Measurements from ENCODE around the gene PHACTR1. TPM values are rescaled to one million over a fixed set of nuclear protein-coding genes. Genes with fewer than 3 reads are reported as not detected.

PHACTR1 gene
- total RNA-seq, 2 experiments from 2014 or later, result 0.79 to 1.5 TPM

GRCh38 chr6:13272131-13273046, 555.8 kb downstream of the PHACTR1 start:
- DNase-seq (no peak), ATAC-seq (ENCODE audit: low read depth) (no peak)
- Mint-ChIP-seq H3K27me3 (peaks cover 2% of the 10 kb centered on the region), H3K4me3 (no peak overlapping the region), H3K27ac (no peak overlapping the region), H3K9me3 (no peaks in the 10 kb centered on the region), H3K4me1 (peaks cover 12% of the 10 kb centered on the region), H3K36me3 (peaks cover 6% of the 10 kb centered on the region)
- POLR2A ChIA-PET, result no interaction called here

- H3K27ac Mint-ChIP-seq, result no peak overlapping the region
- ATAC-seq (ENCODE audit: low read depth), result no peak
- POLR2A ChIA-PET, result no interaction called here
- H3K4me1 Mint-ChIP-seq, result peaks cover 12% of the 10 kb centered on the region
- H3K27me3 Mint-ChIP-seq, result peaks cover 2% of the 10 kb centered on the region
- peaks cover 6% of the 10 kb centered on the region for H3K36me3 Mint-ChIP-seq
- no peaks in the 10 kb centered on the region for H3K9me3 Mint-ChIP-seq
- no peak for DNase-seq
- no peak overlapping the region for H3K4me3 Mint-ChIP-seq
Observed at GRCh38 chr6:13273202-13273930, 556.8 kb downstream of the PHACTR1 start.

DNA sequence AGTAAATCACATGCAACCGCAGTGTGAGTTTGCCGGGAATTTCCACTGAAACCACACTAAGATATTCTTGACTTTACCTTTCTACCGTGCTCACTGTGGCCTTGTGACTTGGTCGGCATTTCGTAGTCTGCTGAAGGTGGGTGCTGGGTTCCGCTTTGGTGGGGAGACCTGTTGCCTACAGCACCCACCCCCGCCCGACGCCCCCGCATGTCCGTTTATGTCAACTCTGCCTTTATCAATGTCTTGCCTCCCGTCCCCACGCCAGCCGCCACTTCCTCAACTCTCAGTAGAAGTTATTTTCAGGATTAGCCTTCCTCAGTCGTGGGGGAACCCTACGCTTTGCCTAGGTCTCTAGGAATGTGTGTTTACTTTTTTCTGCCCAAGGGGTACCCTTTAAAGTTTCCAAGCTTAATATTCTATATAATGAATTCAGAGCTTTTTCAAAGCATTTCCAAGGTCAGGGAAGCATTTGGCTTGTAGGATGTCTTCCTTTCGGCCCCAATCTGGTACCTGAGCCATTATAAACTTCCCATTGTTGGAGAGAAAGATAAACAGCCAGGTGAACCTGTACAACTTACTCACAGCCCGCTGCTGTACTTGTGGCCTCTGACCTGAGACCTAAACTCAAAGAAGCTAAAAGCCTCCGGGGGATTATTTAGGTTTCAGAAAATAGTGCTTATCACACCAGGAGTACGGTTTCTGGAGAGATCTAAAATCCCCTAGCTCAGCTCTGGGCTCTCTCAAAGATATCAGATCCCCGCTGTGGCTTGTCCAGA, 557.6 kb downstream of the PHACTR1 start:
- H3K36me3 Mint-ChIP-seq, result peaks cover 6% of the 10 kb centered on the region
- ATAC-seq (ENCODE audit: low read depth) (peak; percentile 74), DNase-seq (peak; percentile 36)
- H3K27me3 Mint-ChIP-seq, result peaks cover 2% of the 10 kb centered on the region
- POLR2A ChIA-PET, result interaction anchor here (0.6 kb wide), 1 partner anchor 50 kb away, joined by 3 read pairs; no protein-coding TSS in a partner anchor
- no peaks in the 10 kb centered on the region for H3K9me3 Mint-ChIP-seq
- H3K4me3 Mint-ChIP-seq, result peak overlapping the region; percentile 56
- H3K4me1 Mint-ChIP-seq, result peaks cover 12% of the 10 kb centered on the region
- peak overlapping the region; percentile 47 for H3K27ac Mint-ChIP-seq

DNA sequence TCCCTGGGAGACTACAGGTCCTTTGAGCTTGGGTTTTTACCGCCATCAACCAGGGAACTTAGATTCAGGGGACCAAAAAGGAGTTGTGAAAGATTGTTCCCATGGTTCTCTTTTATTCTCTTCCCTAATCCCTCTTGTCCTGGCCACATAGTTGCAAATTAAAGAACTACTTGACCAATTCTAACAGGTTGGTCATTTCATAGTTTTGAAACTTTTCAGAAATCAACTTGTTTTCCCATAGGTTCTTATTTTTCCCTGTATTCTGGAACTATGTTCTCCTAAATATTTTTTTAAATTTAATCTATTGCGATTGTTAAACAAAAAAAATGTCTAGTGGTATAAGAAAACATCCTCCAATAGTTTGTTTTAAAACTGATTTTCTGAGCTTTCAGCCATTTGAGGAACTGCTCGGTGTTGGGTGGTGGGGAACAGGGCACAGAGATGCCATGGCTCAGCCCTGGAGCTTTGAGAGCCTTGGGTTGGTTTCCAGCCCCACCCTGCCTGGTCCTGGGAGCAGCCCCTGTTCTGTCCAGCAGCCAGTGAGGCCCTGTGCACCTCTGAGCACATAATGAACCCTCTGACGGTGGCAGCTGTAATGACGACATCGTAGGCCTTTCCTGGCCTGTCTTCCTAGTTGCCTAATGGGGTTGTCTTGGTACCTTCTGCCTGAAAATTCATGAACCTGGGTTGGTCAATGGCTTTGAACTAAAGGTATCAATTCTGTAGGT, 558.3 kb downstream of the PHACTR1 start:
- POLR2A ChIA-PET, result interaction anchor here (0.6 kb wide), 1 partner anchor 49 kb away, joined by 3 read pairs; no protein-coding TSS in a partner anchor
- ATAC-seq (ENCODE audit: low read depth), result no peak
- H3K9me3 Mint-ChIP-seq, result no peaks in the 10 kb centered on the region
- H3K27me3 Mint-ChIP-seq, result peaks cover 2% of the 10 kb centered on the region
- H3K4me3 Mint-ChIP-seq, result no peak overlapping the region
- no peak overlapping the region for H3K27ac Mint-ChIP-seq
- peaks cover 16% of the 10 kb centered on the region for H3K4me1 Mint-ChIP-seq
- DNase-seq, result no peak
- H3K36me3 Mint-ChIP-seq, result peaks cover 6% of the 10 kb centered on the region

DNA sequence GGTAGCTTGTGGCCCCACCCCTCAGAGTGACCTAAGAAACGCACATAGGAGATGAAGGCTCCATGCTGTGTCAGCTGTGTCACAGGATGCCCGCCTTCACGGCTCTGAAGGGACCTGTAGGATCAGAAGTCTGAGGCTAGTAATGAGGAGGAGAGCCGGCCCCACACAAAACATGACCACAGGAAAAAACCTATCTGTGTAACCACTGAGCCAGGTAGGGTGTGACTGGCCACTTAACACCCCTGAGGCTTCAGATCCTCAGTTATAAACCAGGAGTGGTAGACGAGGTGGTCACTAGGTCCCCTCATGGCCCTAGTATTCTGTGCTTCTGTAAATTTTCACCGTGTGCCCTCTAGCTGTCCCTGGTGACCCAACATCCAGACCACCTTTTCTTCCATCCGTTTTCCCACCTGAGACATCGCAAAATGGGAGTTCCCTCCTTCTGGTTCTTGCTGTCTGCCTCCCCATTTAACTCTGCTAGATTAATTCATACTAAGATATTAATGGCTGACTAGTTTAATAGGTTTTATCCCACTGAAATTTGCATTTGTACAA, 558.9 kb downstream of the PHACTR1 start:
- Mint-ChIP-seq H3K9me3 (no peaks in the 10 kb centered on the region), H3K4me3 (no peak overlapping the region), H3K4me1 (peaks cover 22% of the 10 kb centered on the region), H3K27ac (no peak overlapping the region), H3K36me3 (peaks cover 6% of the 10 kb centered on the region), H3K27me3 (peaks cover 2% of the 10 kb centered on the region)
- no peak for DNase-seq
- POLR2A ChIA-PET, result no interaction called here
- no peak for ATAC-seq (ENCODE audit: low read depth)

- Mint-ChIP-seq H3K4me1 (peaks cover 22% of the 10 kb centered on the region), H3K36me3 (peaks cover 6% of the 10 kb centered on the region), H3K9me3 (no peaks in the 10 kb centered on the region), H3K4me3 (no peak overlapping the region), H3K27me3 (no peaks in the 10 kb centered on the region), H3K27ac (no peak overlapping the region)
- no peak for ATAC-seq (ENCODE audit: low read depth)
- POLR2A ChIA-PET, result interaction anchor here (1.4 kb wide), 1 partner anchor 16 kb away, joined by 3 read pairs; no protein-coding TSS in a partner anchor
- no peak for DNase-seq
Observed at GRCh38 chr6:13277231-13277630, 560.7 kb downstream of the PHACTR1 start.

DNA sequence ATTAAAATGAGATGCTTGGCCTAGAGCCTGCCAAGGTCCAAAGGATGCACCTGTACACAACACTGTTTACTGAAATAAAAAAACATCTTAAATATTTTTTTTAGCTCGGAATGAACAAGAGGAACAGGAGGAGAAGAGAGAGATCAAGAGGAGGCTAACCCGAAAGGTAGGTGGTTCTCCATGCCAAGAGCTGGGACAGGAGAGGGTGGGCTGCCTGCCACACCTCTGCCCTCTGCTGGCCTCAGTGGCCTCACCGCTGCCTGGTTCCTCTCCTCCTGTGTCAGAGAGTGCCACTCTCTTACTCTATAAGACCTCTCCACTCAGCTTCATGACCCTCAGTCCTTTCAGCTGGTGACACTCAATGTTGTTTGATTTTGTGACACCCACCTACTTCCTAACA, 561.6 kb downstream of the PHACTR1 start:
- Mint-ChIP-seq H3K27ac (no peak overlapping the region), H3K4me1 (peaks cover 22% of the 10 kb centered on the region), H3K4me3 (no peak overlapping the region), H3K9me3 (no peaks in the 10 kb centered on the region), H3K27me3 (no peaks in the 10 kb centered on the region), H3K36me3 (peaks cover 6% of the 10 kb centered on the region)
- ATAC-seq (ENCODE audit: low read depth) (peak; percentile 41), DNase-seq (no peak)
- POLR2A ChIA-PET, result no interaction called here

GRCh38 chr6:13278991-13279390, 562.4 kb downstream of the PHACTR1 start:
- peaks cover 16% of the 10 kb centered on the region for H3K4me1 Mint-ChIP-seq
- H3K4me3 Mint-ChIP-seq, result no peak overlapping the region
- H3K27ac Mint-ChIP-seq, result no peak overlapping the region
- ATAC-seq (ENCODE audit: low read depth), result no peak
- no peaks in the 10 kb centered on the region for H3K9me3 Mint-ChIP-seq
- peaks cover 4% of the 10 kb centered on the region for H3K36me3 Mint-ChIP-seq
- no peak for DNase-seq
- no peaks in the 10 kb centered on the region for H3K27me3 Mint-ChIP-seq
- POLR2A ChIA-PET, result interaction anchor here (0.5 kb wide), 1 partner anchor 8 kb away, joined by 3 read pairs; no protein-coding TSS in a partner anchor

GRCh38 chr6:13280254-13280653, 563.7 kb downstream of the PHACTR1 start:
- DNase-seq, result no peak

GRCh38 chr6:13281686-13282085, 565.1 kb downstream of the PHACTR1 start:
- POLR2A ChIA-PET, result no interaction called here
- DNase-seq (no peak), ATAC-seq (ENCODE audit: low read depth) (no peak)
- H3K27me3 Mint-ChIP-seq, result no peaks in the 10 kb centered on the region
- no peak overlapping the region for H3K4me3 Mint-ChIP-seq
- peaks cover 14% of the 10 kb centered on the region for H3K36me3 Mint-ChIP-seq
- peaks cover 9% of the 10 kb centered on the region for H3K4me1 Mint-ChIP-seq
- H3K27ac Mint-ChIP-seq, result no peak overlapping the region
- peaks cover 9% of the 10 kb centered on the region for H3K9me3 Mint-ChIP-seq

More at GRCh38 chr6:13280254-13280653, 563.7 kb downstream of the PHACTR1 start:
- H3K4me1 Mint-ChIP-seq, result peaks cover 11% of the 10 kb centered on the region
- H3K4me3 Mint-ChIP-seq, result no peak overlapping the region
- peaks cover 3% of the 10 kb centered on the region for H3K36me3 Mint-ChIP-seq
- H3K9me3 Mint-ChIP-seq, result no peaks in the 10 kb centered on the region
- POLR2A ChIA-PET, result no interaction called here
- no peaks in the 10 kb centered on the region for H3K27me3 Mint-ChIP-seq
- ATAC-seq (ENCODE audit: low read depth), result peak; percentile 66
- H3K27ac Mint-ChIP-seq, result no peak overlapping the region

- no peak overlapping the region for H3K4me3 Mint-ChIP-seq
- no peaks in the 10 kb centered on the region for H3K27me3 Mint-ChIP-seq
- ATAC-seq (ENCODE audit: low read depth) (no peak), DNase-seq (no peak)
- peaks cover 19% of the 10 kb centered on the region for H3K36me3 Mint-ChIP-seq
- POLR2A ChIA-PET, result no interaction called here
- peaks cover 9% of the 10 kb centered on the region for H3K4me1 Mint-ChIP-seq
- H3K27ac Mint-ChIP-seq, result no peak overlapping the region
- H3K9me3 Mint-ChIP-seq, result peaks cover 12% of the 10 kb centered on the region
Observed at GRCh38 chr6:13282393-13283069, 566.0 kb downstream of the PHACTR1 start.

DNA sequence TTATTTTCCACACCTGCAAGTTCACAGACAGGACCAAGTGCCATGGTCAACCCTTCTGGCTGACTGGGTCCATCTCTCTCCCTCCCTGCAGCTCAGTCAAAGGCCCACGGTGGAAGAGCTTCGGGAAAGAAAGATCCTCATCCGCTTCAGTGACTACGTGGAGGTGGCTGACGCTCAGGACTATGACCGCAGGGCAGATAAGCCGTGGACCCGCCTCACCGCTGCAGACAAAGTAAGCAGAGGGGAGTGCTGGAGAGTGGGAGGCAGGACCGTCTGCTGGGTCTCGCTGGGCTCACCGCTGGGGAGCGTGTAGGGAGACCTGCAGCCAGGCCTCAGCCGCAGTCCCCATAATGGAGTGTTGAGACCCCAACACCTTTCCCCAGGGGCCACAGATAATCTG, 566.8 kb downstream of the PHACTR1 start:
- H3K27me3 Mint-ChIP-seq, result no peaks in the 10 kb centered on the region
- POLR2A ChIA-PET, result no interaction called here
- H3K4me1 Mint-ChIP-seq, result peaks cover 9% of the 10 kb centered on the region
- no peak for DNase-seq
- no peak overlapping the region for H3K27ac Mint-ChIP-seq
- no peak for ATAC-seq (ENCODE audit: low read depth)
- peaks cover 20% of the 10 kb centered on the region for H3K36me3 Mint-ChIP-seq
- no peak overlapping the region for H3K4me3 Mint-ChIP-seq
- peaks cover 12% of the 10 kb centered on the region for H3K9me3 Mint-ChIP-seq
